Neutrophil (primary cell): ENCODE data around the gene STIM2.

Experiments used
- H3K27ac ChIP-seq: fragments of 200-600 bp; sonication (generic); 2 replicates; pipeline ENCODE4 v1.5.1; 2016; ENCODE audit warnings: mild to moderate bottlenecking, moderate library complexity
- H3K27me3 ChIP-seq: fragments of 200-600 bp; sonication (generic); 2 replicates; pipeline ENCODE4 v1.6.0; 2016; ENCODE audit warnings: mild to moderate bottlenecking
- H3K36me3 ChIP-seq: fragments of 200-600 bp; sonication (generic); 2 replicates; pipeline ENCODE4 v1.5.1; 2017
- H3K4me1 ChIP-seq, 2 experiments: fragments of 200-600 bp in 1 of 2; sonication (generic) in 1 of 2; 1 replicate in 1 of 2; 2 replicates in 1 of 2; pipeline versions ENCODE4 v1.5.1 to v1.6.1; 2013 to 2016; ENCODE audit warnings: low read depth in 1 of 2, low read length in 1 of 2, mild to moderate bottlenecking in 1 of 2, moderate library complexity in 1 of 2; ENCODE audit not compliant: control insufficient read depth in 1 of 2, insufficient read depth in 1 of 2
- H3K4me3 ChIP-seq, 2 experiments: fragments of 200-600 bp in 1 of 2; sonication (generic) in 1 of 2; 1 replicate in 1 of 2; 2 replicates in 1 of 2; pipeline ENCODE4 v1.5.1; 2013 to 2016; ENCODE audit warnings: low read depth in 1 of 2, low read length in 1 of 2, mild to moderate bottlenecking in 1 of 2, moderate library complexity in 1 of 2
- H3K9me3 ChIP-seq: fragments of 200-600 bp; sonication (generic); 2 replicates; pipeline ENCODE4 v1.5.1; 2016
- CTCF ChIP-seq: fragments of 200-600 bp; sonication (generic); IDR thresholded peaks from 2 replicates; pipeline ENCODE4 v1.5.1; 2016; ENCODE audit warnings: antibody characterized with exemption

Gene STIM2

DNA sequence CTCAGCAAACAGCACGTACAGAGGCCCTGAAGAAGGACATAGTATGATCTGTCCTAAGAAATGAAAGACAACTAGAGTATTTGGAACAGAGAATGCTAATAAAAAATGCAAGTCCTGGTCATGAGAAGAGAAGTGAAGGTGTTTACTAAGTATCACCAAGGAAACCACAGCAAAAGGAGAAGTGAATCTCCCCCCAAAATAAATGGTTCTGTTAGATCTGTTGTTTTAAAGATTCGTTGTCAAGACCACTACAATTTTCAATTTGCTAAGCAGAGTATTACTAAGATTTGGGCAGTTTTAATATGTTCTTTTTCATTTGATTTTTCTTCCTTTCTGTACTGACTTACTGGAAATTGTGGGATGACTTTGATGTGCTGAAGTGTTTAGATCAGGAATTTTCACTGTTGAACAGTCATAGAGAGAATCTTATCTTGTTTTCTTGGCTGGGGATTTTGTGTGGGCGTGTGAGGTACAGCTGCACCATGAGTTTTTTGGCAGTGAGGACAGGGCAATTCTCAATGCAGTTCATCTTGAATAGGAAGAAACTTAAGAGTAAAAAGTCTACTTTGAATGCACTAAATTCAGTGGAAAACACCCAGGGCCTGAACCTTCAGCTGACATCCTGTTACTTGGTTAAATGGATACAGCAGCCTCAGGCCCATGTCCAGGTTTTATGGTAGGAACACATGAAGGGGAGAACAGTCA lies 132.2 kb downstream of the STIM2 start:
- Histone ChIP-seq H3K4me1 (no peaks in the 10 kb centered on the region), H3K27ac (no peak overlapping the region), H3K36me3 (peaks cover 4% of the 10 kb centered on the region), H3K9me3 (no peaks in the 10 kb centered on the region), H3K4me3 (no peak overlapping the region), H3K27me3 (no peaks in the 10 kb centered on the region)
- no peak for TF ChIP-seq CTCF

DNA sequence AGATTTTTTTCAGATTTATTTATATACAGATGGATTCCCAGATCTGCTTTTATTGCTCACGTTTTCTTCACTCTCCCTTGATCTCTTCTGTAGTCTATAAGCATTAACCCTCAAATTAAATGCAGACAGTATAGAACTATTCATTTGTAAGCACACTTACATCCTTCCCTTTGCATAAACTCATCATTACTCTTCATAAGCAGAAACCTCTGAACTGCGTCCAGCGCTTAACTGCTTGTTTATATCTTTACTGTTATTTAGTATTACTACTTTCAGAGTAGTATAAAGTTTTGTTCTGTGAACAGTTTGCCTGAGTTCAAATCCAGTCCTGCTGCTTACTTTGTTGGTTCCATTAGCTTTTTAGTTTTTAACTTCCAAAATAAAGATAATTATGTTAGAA lies 132.9 kb downstream of the STIM2 start:
- H3K4me1 ChIP-seq, result no peaks in the 10 kb centered on the region
- no peak overlapping the region for H3K27ac ChIP-seq
- no peak for TF ChIP-seq CTCF
- H3K36me3 ChIP-seq, result peaks cover 4% of the 10 kb centered on the region
- no peaks in the 10 kb centered on the region for H3K27me3 ChIP-seq
- H3K9me3 ChIP-seq, result no peaks in the 10 kb centered on the region
- H3K4me3 ChIP-seq, result no peak overlapping the region

DNA sequence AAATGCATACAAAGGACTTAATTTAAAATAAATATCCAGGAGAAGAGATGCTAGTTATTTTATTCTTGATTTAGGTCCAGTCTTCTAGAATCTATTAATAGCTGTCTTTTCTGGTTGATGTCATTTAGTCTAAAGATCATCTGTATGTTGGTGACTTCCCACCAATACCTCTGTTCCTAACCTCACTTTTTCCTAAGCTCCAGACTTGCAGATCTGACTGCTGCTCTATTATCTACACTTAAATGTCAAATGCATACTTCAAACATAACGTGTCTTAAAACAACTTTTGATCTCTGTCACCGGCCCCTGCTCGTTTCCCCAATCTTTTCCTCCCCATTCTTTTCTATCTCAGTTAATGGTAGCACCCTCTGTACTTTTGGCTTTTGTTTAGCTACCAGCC lies 133.3 kb downstream of the STIM2 start:
- no peak overlapping the region for H3K4me3 ChIP-seq
- H3K36me3 ChIP-seq, result peaks cover 4% of the 10 kb centered on the region
- H3K4me1 ChIP-seq, result no peaks in the 10 kb centered on the region
- no peaks in the 10 kb centered on the region for H3K27me3 ChIP-seq
- H3K9me3 ChIP-seq, result no peaks in the 10 kb centered on the region
- H3K27ac ChIP-seq, result no peak overlapping the region
- TF ChIP-seq CTCF, result no peak

- H3K36me3 ChIP-seq, result peaks cover 4% of the 10 kb centered on the region
- TF ChIP-seq CTCF, result no peak
- H3K4me3 ChIP-seq, result no peak overlapping the region
- no peaks in the 10 kb centered on the region for H3K4me1 ChIP-seq
- H3K27ac ChIP-seq, result no peak overlapping the region
- no peaks in the 10 kb centered on the region for H3K9me3 ChIP-seq
- no peaks in the 10 kb centered on the region for H3K27me3 ChIP-seq
Observed at GRCh38 chr4:26995316-26995715, 134.7 kb downstream of the STIM2 start.

GRCh38 chr4:26996745-26997144 lies 136.1 kb downstream of the STIM2 start:
- Histone ChIP-seq H3K4me1 (no peaks in the 10 kb centered on the region), H3K4me3 (no peak overlapping the region), H3K36me3 (peaks cover 8% of the 10 kb centered on the region), H3K27ac (no peak overlapping the region), H3K27me3 (no peaks in the 10 kb centered on the region), H3K9me3 (no peaks in the 10 kb centered on the region)
- no peak for TF ChIP-seq CTCF
